Measurements from ENCODE around the gene CIDEB. TPM values are rescaled to one million over a fixed set of nuclear protein-coding genes. Genes with fewer than 3 reads are reported as not detected.

CIDEB gene
- total RNA-seq, 1 donor from 2014 or later: 1.8 TPM

DNA sequence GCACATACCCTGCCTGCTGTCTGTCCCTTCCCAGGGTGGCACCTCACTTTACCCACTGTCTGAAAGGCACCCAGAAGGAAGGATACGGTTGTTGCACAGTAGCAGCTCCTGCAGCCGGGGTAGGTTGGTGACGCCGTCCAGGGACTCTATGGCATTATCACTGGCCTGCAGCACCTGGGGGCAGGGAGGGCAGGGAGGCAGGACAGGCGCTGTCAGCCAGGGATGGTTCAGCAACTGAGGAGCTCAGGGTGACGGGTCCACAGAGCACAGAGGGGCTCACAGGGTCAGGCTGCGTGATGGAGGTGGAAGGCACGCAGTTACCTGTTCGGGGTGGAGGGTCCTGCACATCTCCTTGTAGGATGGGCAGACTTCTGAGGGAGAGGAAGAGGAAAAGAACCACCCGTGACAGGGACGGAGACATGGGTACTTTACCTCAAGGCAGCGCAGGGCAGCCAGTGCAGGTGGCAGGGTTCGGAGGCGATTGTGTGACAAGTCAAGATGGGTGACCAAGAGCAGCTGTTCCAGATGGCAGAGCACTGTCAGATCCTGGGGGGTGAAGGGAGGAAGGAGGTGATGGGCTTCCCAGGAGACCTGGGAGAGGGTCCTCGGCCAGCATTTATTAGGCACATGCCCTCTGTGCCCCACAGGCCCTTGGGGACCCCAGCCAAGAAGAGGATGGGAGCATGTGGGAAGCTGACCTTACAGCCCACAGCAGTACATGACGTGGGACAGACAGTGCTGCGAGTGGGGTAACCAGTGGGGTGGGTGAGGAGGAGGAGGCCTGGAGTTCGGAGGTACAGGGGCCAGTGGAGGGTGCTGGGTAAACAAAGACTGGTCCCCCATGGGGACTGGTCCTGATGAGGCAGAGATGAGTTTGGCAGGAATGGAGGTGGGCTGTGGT lies 41.2 kb downstream of the CIDEB start:
- TF ChIP-seq, protein P1, sequence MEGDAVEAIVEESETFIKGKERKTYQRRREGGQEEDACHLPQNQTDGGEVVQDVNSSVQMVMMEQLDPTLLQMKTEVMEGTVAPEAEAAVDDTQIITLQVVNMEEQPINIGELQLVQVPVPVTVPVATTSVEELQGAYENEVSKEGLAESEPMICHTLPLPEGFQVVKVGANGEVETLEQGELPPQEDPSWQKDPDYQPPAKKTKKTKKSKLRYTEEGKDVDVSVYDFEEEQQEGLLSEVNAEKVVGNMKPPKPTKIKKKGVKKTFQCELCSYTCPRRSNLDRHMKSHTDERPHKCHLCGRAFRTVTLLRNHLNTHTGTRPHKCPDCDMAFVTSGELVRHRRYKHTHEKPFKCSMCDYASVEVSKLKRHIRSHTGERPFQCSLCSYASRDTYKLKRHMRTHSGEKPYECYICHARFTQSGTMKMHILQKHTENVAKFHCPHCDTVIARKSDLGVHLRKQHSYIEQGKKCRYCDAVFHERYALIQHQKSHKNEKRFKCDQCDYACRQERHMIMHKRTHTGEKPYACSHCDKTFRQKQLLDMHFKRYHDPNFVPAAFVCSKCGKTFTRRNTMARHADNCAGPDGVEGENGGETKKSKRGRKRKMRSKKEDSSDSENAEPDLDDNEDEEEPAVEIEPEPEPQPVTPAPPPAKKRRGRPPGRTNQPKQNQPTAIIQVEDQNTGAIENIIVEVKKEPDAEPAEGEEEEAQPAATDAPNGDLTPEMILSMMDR (IDR thresholded peaks at IDR 0.05; ENCODE audit: partially characterized antibody, unreplicated experiment): no peak
- Mint-ChIP-seq H3K4me3 (ENCODE audit: unreplicated experiment) (no peak overlapping the region), H3K27ac (ENCODE audit: unreplicated experiment) (no peak overlapping the region)

DNA sequence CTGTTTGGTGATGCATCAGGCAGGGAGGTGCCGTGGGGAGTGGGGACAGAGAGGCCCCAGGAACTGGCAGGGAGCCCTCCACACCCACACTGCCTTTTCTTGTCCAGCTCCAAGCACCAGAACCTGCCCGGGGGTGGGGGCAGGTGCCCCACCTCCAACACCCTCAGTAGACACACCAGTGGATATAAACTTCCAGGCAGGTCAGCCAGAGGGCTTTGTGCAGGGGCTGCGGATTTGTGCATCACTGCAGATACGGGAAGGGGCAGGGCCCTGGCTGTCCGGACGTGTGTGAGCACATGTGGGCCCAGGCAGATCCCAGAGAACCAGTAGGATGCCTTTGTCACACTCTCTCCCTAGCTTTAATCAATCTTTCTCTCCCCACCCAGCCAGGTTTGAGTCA lies 43.5 kb downstream of the CIDEB start:
- no peak overlapping the region for H3K4me3 Mint-ChIP-seq (ENCODE audit: unreplicated experiment)
- H3K27me3 Mint-ChIP-seq (ENCODE audit: unreplicated experiment): peaks cover 7% of the 10 kb centered on the region
- no peaks in the 10 kb centered on the region for H3K36me3 Mint-ChIP-seq (ENCODE audit: unreplicated experiment)
- no peaks in the 10 kb centered on the region for H3K4me1 Mint-ChIP-seq (ENCODE audit: low read depth, unreplicated experiment)
- H3K9me3 Mint-ChIP-seq (ENCODE audit: unreplicated experiment): peaks cover 1% of the 10 kb centered on the region
- TF ChIP-seq, protein P1 (IDR thresholded peaks at IDR 0.05; ENCODE audit: partially characterized antibody, unreplicated experiment): no peak
- no peak for DNase-seq
- no peak overlapping the region for H3K27ac Mint-ChIP-seq (ENCODE audit: unreplicated experiment)

More for the DNA sequence above, 41.2 kb downstream of the CIDEB start:
- H3K9me3 Mint-ChIP-seq (ENCODE audit: unreplicated experiment): peaks cover 1% of the 10 kb centered on the region
- no peak for DNase-seq
- no peaks in the 10 kb centered on the region for H3K36me3 Mint-ChIP-seq (ENCODE audit: unreplicated experiment)
- peaks cover 9% of the 10 kb centered on the region for H3K27me3 Mint-ChIP-seq (ENCODE audit: unreplicated experiment)
- no peaks in the 10 kb centered on the region for H3K4me1 Mint-ChIP-seq (ENCODE audit: low read depth, unreplicated experiment)

DNA sequence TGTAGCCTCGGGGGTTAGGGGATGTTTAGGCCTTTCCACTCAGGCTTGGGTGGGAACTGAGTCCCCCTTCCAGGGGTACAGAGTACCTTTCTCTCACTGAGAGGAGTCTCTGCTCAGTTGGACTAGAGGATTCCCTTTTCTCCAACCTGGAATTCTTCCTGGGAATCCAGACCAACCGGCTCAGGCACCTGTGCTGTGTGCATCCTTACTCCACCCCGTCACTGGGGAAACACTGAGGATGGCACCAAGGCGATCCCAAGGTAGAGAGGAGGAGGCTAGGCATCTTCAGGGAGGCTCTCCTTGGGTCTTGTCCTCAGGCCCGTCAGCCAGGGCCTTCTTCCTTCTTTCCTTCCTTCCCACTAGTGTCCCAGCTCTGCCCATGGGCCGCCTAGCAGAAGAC lies 43.9 kb downstream of the CIDEB start:
- Mint-ChIP-seq H3K27ac (ENCODE audit: unreplicated experiment) (no peak overlapping the region), H3K36me3 (ENCODE audit: unreplicated experiment) (no peaks in the 10 kb centered on the region), H3K4me3 (ENCODE audit: unreplicated experiment) (no peak overlapping the region), H3K4me1 (ENCODE audit: low read depth, unreplicated experiment) (no peaks in the 10 kb centered on the region), H3K27me3 (ENCODE audit: unreplicated experiment) (peaks cover 7% of the 10 kb centered on the region), H3K9me3 (ENCODE audit: unreplicated experiment) (peaks cover 1% of the 10 kb centered on the region)
- TF ChIP-seq, protein P1 (IDR thresholded peaks at IDR 0.05; ENCODE audit: partially characterized antibody, unreplicated experiment): no peak
- no peak for DNase-seq

DNA sequence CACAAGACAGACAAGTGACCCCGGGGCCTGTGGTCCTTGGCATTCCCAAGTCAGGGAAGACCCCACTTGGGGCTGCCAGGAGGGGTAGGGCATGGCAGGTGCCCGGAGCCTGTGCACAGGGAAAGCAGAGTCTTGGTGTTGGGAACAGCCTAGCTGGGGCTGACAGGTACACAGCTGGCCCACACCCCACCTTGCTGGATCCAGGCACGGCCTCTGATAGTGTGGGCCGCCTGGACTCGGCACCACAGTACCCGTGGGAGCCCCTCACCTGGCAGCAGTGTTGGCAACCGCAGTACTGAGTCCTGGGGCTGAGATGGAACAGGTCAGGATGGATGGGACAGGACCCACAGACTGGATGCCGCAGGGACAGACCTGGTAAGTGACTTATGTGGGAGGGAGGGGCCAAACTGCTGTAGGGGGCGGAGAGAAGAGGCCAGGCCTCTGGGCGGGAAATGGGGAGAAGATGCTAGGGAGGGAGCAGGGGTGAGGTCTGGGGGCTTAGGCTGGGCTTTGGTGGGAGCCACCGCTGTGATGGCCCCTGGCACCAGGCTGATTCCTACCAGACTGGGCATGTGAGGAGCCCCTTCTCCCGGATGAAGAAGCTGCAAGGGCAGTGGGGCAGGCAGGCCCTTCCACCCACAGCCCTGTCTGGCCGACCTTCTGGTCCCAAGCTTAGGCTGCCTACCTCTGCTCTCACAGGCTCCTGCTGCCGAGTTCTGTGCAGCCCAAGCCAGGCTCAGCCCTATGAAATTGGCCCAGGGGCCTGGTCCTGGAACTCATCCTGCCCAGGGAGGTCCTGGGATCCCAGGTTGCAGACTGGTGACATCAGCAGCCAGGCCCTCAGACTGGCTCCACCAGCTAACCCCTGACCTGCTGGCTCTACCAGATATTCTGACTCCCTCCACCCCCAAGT lies 44.7 kb downstream of the CIDEB start, which contains the start of gene TGM1:
TGM1 (minus strand) TSS at position 357 of the 913 bp plus-strand sequence. CDS start 825 bp downstream, outside the sequence.
- H3K4me3 Mint-ChIP-seq (ENCODE audit: unreplicated experiment): no peak within 1 kb of the TSS
- TF ChIP-seq, protein P1 (IDR thresholded peaks at IDR 0.05; ENCODE audit: partially characterized antibody, unreplicated experiment): no peak
- H3K4me1 Mint-ChIP-seq (ENCODE audit: low read depth, unreplicated experiment): no peaks in the 10 kb centered on the region
- H3K9me3 Mint-ChIP-seq (ENCODE audit: unreplicated experiment): peaks cover 1% of the 10 kb centered on the region
- DNase-seq: no peak
- H3K27me3 Mint-ChIP-seq (ENCODE audit: unreplicated experiment): peaks cover 7% of the 10 kb centered on the region
- no peak within 1 kb of the TSS for H3K27ac Mint-ChIP-seq (ENCODE audit: unreplicated experiment)
- no peaks in the 10 kb centered on the region for H3K36me3 Mint-ChIP-seq (ENCODE audit: unreplicated experiment)
